HPDE6-E6E7 (cell line): ENCODE results near the gene ENO2.

Experiments used
- DNase-seq: peaks from one replicate; pipeline ENCODE4 v3.0.0; 2011; ENCODE audit warnings: missing footprints; ENCODE audit errors: extremely low spot score

The ENO2 gene

GRCh38 chr12:6912164-6912935, 2.0 kb upstream of the ENO2 start:
- no peak for DNase-seq

DNA sequence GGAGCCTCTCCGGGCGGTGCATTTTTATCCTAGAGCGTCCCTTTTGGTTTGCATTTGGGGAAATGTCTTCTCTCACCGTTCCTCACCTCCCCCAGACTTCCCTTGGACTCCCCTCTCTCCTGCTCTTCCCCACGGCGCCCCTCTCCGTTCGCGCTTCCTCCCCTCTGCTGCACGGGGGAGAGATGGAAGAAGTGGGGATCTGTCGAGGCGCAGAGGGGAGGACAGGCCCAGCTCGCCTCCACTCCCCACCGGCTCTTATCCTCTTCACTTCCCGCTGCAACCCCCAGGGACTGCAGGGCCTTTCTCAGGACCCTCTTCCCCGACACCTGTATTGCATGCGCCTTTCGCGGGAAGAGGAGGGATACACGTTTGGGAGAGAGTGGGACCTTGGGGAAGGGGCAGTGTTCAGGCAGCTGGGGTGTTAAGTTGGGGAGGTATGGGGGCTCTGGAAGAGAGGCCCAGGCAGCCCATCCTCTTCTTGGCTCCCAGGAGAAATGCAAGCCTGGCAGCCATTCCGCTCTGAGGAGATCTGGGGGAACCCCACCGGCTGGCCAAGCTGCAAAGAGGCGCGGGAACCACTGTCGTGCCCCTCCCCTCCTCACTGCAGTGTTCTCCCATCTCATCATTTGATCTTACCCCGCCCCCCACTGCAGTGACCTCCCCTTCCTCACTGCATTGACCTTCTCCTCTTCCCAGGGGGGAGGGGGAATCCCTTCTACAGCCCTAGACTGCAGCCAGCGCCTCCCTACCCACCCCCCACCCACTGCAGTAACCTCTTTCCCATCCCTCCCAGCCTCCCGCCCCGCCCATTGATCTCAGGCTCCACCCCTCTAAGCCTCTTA, 788 bp downstream of the ENO2 start:
- DNase-seq, result no peak

DNA sequence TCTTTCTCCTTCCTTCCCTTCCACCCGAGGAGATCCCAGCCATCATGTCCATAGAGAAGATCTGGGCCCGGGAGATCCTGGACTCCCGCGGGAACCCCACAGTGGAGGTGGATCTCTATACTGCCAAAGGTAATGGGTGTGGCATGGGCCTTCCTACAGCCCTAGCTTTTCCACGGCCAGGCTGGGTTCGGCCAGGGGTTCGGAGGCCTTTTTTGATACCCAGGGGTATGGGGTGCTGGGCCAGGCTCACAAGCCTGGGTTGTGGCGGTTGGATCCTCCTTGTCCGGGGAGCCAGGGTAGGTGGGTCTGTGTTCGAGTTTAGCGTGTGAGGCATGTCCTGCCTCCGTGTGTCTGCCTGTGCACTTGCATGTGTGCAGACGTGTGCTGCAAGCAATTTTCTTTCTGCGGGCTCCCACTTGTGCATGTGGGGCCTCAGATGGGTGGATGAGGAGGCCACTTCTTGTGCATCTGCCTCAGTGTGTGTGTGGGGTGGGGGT, 1.5 kb downstream of the ENO2 start:
- DNase-seq, result no peak

DNA sequence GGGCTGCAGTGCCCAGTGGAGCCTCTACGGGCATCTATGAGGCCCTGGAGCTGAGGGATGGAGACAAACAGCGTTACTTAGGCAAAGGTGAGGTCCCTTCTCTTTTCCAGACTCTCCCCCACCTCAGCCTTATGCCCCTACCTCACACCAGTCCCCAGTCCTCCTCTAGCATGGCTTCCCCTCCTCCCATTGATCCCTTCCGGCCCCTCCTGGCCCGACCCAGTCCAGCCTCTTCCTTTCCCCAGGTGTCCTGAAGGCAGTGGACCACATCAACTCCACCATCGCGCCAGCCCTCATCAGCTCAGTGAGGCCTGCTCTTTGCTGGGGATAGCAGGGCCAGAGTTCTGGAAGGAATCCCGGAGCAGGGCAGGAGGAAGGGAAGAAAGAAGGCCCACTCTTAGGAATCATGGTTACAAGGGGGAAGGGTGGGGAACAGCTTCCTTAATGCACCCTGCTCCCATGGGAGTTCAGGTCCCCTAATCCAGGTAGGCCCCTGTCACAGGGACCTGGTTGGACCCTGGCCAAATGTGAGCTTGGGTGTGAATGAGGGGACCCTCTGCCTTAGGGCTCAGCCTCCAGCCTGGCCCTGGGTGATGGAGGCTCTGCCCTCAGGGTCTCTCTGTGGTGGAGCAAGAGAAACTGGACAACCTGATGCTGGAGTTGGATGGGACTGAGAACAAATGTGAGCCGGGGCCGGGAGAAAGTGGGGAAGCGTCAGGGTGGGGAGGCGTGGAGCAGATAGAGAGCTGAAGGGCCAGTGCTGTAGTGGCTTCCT, 2.2 kb downstream of the ENO2 start:
- no peak for DNase-seq

DNA sequence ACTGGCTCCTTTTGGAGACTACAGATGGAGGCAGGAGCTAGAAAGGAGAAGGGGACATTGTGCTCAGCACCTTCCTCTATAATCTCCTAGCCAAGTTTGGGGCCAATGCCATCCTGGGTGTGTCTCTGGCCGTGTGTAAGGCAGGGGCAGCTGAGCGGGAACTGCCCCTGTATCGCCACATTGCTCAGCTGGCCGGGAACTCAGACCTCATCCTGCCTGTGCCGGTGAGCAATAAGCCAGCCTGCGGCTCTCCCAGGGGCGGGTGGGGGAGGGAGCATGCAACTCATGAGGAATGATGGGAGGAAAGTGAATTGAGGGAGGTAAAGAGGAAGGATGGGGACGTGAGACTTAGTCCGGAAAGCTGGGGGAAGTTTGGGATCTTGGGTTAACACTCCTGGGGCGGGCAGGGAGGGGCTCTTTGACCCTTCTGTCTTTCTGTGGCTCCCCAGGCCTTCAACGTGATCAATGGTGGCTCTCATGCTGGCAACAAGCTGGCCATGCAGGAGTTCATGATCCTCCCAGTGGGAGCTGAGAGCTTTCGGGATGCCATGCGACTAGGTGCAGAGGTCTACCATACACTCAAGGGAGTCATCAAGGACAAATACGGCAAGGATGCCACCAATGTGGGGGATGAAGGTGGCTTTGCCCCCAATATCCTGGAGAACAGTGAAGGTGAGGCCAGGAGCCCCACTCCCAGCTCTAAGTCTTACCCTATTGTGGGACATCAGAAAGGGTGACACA, 3.3 kb downstream of the ENO2 start:
- no peak for DNase-seq

DNA sequence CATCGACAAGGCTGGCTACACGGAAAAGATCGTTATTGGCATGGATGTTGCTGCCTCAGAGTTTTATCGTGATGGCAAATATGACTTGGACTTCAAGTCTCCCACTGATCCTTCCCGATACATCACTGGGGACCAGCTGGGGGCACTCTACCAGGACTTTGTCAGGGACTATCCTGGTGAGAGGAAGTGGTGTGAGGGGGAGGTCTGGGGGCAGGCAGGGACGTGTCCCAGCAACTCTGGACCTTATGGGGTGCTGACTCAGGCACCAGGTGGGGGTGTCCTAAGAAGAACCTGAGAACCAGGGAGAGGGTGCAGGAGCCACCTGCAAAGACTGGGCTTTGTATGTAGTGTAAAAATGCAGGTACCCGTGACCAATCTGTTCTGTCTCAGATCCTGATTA, 5.2 kb downstream of the ENO2 start:
- peak; percentile 58 for DNase-seq

DNA sequence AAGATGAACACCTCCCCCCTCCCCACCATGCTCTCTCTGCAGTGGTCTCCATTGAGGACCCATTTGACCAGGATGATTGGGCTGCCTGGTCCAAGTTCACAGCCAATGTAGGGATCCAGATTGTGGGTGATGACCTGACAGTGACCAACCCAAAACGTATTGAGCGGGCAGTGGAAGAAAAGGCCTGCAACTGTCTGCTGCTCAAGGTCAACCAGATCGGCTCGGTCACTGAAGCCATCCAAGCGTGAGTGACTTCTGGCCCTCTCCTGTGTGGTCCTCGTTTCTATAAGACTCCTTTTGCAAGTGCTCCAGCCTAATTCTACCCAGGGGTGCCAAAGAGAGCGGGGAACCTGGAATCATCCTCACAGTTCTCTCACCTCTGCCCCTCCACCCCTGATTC, 7.2 kb downstream of the ENO2 start:
- no peak for DNase-seq

DNA sequence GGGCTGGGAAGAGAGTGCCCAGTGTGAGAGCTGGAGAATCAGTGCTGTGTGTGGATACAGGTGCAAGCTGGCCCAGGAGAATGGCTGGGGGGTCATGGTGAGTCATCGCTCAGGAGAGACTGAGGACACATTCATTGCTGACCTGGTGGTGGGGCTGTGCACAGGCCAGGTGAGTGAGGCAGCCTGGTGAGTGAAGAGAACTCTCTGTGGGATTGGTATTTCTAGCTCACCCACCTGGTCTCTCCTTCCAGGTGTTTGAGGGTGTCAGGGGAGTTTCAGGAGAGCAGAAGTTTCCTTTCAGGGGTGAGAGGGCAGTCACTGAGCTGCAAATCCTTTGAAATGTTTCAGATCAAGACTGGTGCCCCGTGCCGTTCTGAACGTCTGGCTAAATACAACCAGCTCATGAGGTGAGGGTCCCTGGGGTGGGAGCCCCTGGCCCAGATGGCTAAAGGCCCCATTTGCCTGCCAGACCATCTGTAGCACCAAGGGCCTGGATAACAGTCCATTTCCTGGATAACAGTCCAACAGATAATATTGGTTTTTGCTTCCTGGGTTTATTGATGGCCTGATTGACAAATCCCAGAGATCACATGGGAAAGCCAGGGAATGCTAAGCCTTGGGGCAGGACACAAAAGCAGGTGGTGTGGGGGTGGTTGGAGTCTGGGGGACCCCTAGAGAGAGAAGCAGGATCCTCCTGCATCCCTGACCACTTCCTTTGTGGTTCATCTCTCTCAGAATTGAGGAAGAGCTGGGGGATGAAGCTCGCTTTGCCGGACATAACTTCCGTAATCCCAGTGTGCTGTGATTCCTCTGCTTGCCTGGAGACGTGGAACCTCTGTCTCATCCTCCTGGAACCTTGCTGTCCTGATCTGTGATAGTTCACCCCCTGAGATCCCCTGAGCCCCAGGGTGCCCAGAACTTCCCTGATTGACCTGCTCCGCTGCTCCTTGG, 7.9 kb downstream of the ENO2 start:
- no peak for DNase-seq

- DNase-seq, result no peak
These were observed 8.8 kb downstream of the ENO2 start for GRCh38 chr12:6923003-6923732.

- DNase-seq, result no peak
These were observed 9.5 kb downstream of the ENO2 start for GRCh38 chr12:6923851-6924250.

GRCh38 chr12:6925239-6925539, 10.8 kb downstream of the ENO2 start:
- no peak for DNase-seq

DNA sequence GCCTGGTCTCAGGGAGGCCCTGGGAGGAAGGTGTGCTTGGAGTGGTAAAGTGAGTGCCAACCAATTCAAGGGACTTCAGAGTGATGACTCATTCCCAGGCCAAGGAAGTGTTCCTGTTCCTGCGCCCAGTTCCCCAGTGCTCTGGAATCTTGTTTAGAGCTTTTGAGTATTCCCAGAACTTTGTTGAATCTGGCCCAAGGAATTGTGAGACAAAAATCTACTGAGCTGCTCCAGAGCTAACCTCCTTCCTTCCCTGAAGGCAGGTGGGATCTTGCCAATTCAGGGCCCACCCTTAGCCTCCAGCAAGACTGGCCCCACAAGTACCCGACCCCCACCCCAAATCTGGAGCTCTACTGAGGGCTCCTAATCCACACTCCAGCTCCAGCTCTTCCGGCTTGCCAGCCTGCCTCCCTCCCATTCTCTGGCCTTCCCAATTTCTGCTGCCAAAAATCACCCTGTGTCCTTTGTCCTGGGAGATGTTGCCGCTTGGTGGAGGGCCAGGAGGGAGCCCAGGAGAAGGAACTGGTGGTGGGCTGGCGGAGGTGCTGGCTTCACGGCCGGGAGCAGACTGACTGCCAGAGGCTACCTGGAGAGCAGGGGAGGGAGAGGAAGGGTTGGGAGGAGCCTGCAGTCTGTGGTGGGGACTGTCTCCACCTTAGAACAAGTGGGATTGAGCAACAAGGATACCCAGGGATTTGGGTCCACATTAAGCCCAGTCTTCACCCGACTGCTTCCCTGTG, 11.3 kb downstream of the ENO2 start:
- DNase-seq, result no peak

DNA sequence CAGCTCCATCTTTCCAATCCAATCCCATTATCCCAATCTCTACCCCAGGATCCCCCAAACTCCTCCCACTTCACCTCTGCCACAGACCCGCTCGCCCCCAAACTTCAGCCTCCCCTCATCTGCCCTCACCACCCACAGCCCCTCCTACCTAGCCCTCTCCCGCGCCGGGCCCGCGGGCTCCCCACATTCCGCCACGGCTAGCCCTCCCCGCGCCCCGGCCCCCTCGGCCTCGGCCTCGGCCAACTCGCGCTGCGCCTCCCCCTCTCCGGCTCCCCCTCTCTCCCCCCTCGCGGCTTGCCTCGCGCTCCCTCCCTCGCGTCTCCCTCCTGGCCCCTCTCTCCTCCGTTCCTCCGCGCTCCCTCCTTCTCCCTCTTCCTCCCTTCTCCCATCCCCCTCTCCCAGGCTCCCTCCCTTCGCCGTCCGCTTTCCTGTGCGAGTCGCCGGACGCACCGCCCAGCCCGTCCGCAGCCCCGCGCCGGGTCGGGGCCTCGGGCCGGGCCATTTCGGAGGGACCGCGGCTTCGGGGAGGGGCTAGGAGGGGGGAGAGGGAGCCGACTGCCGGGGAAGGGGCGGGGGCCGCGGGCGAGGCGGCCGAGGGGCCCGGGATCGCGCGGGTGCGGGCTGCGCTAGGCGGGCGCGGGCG, 13.1 kb downstream of the ENO2 start, which contains the start of gene ATN1:
Gene ATN1 (plus strand): TSS at position 581 of the 643 bp plus-strand sequence. CDS start 6,043 bp downstream, outside the sequence.
- DNase-seq, result no peak

DNA sequence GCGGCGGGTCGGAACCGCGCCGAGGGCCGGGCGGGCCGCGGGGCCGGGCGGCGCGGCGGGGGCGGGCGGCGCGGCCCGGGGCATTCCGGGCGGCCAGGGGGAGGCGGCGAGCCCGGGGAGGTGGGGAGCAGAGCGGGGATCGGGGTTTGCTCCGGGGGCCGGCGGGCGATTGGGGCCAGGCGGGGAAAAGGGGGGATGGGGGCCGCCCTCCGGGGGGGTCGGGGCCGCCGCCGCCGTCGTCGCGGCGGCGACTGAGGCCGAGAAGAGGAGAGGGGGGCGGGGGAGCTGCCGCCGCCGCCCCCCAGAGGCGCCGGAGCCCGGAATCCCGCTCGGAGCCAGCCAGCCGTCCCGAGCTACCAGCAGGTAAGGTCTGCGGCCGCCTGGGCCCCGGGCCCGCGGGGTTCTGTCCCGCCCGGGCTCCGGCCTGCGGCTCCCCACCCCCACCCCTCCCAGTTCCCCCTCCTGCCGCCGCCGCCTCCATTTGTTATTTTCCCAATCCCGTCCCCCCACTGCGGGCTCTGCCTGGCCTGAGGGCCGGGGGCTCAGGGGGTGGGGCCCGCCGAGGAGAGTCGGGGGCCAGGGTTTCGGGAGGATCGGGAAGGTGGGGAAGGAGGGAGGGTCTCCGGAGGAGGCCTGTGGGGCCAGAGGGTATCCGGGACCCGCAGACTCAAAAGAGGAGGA, 13.8 kb downstream of the ENO2 start:
- DNase-seq, result no peak

DNA sequence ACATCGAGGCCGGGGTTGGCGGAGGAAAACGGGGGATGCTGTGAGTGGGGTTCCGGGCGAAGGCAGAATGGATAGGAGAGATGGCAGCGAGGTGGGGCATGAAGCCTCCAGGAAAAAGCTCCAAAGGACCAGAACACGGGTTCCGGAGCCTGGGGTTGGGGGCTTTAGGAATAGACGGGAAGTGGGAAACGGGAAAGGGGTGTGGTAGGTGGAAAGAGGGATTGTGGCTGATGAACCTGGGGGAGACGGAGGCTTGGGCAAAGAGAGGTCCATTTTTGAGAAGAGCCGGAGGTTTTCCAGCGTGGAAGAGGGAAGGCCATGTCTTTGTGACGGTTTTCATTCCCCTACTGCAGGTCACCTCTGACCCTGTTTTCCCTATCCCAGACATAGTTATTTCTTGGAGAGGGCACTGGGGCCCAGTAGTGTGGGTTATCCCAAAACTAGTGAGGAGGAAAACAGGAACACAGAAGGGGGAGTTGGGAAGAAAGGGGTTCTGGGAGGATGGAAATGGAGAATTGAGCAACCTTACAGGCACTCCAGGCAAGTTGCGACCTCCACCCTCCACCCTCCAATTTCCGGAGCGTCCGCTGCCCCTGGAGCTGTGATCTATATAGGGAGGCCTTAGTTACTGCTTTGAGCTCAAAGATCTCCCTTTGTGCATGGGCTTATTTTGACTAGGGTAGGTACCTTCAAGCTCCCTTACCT, 14.5 kb downstream of the ENO2 start:
- DNase-seq, result no peak

DNA sequence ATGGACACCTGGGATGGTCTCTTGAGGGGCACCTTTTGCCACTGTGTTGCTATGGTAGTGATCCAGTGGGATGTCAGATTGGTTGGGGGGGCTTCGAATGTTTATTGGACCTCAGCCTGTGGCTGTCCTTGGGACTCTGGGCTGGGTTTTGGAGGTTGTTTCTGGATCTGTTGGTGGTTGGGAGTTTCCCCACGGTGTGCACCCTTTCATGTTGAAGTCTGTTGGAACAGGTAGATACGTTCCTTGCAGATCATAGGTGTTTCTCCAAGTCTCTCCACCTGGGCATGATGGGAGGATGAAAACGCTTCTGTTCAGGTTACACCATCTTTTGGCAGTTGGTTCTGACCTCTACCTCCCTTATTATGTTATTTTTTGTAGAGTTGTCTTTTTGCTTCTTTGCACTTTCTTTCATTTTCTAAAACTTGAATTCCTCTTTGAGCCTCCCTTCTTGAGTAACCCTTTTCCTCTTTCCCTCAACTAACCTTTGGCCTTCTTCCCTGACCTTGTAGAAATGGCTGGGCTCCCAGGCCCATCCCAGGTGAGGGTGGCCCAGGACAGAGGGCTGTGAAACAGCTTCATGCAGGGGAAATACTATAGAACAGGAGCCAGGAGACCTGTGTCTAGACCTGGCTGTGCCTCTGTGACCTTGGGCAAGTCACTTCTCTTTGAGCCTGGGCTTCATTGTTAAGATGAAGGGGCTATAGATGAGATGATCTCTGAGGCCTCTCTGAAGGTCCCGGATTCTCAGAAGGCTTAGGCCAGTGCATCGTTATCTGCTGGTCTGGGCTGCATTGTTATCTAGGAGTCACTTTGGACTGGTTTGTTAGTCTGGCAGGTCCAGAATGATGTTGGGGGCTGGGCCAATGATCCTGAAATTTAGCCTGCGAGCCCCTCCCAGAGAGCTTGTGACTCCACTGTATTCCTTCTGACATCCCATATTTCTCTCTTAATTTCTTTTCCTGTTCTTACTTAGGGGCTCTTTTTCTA, 15.4 kb downstream of the ENO2 start:
- no peak for DNase-seq
